ENCODE data around the gene SAC3D1. TPM values are rescaled to one million over a fixed set of nuclear protein-coding genes. Genes with fewer than 3 reads are reported as not detected.

Gene SAC3D1
- total RNA-seq, 1 experiment from 2014 or later, result 61.0 TPM

DNA sequence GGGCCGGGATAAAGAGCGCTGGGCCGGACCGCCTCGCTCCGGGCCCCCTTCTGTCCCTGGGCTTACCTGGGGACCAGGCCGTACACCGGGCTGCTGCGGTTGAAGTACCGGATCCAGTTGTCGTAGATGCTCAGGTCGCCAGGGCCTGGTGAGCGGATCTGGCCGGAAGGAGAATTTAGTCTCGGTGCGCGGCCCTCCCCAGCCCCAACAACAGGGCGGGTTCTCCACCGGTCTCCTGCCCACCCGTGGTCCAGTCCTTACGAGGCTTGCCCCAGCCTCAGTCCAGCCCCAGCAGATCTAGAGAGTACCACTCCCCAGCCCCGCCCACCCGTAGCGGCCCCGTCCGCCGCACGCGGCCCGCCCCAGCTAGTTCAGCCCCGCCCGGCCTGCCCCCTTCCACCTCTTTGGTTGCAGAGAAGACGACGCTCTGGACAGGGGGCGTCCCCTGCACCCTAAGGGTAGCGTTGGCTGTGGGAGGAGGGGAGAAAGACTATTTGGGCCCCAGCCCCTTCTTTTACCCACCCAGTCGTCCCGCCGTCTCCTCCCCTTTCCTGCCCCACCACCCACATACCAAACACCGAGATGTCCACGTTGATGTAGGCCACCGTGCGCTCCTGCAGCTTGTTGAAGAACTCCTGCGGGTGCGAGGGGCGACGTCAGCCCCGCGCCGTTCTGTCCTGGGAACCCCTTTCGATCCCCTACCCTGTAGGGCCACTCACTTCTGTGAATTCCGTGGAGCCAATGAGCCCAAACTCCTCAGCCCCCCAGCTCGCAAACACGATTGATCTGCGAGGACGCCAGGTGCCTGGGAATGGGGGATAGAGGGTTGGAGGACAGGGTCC is 6.8 kb downstream of the SAC3D1 start:
- H3K27ac ChIP-seq (ENCODE audit: low read length), result no peak overlapping the region
- H3K4me1 ChIP-seq (ENCODE audit: insufficient read depth, low read length), result peaks cover 18% of the 10 kb centered on the region
- BruUV-seq (replicated peaks), result no TSS peak
- TF ChIP-seq CTCF (conservative IDR thresholded peaks at IDR 0.05; ENCODE audit: low read depth, low read length) (no peak), EZH2phosphoT487 (IDR thresholded peaks at IDR 0.05; ENCODE audit: borderline replicate concordance, low read length) (no peak), EZH2 (IDR thresholded peaks at IDR 0.05; ENCODE audit: low read length, unreplicated experiment) (no peak)
- H3F3A ChIP-seq (ENCODE audit: low read length, unreplicated experiment), result no peaks in the 10 kb centered on the region
- no peak for ATAC-seq
- peaks cover 5% of the 10 kb centered on the region; the same call in 1 of the 2 replicates for H4K20me1 ChIP-seq (ENCODE audit: low read length)
- CTCF ChIA-PET, result no interaction called here
- no peak overlapping the region for H2AFZ ChIP-seq (ENCODE audit: low read length)
- H3K9me3 ChIP-seq (ENCODE audit: low read length), result no peaks in the 10 kb centered on the region
- H3K4me2 ChIP-seq (ENCODE audit: low read length), result no peak overlapping the region
- H3K27me3 ChIP-seq (ENCODE audit: low read length), result no peaks in the 10 kb centered on the region
- H3K79me2 ChIP-seq (ENCODE audit: low read length), result peaks cover 19% of the 10 kb centered on the region
- DNase-seq, result no peak
- intact Hi-C loops (cut with micrococcal nuclease), result no loop called here
- no peak overlapping the region for H3K4me3 ChIP-seq (ENCODE audit: low read length)
- no peak overlapping the region for H3K9ac ChIP-seq (ENCODE audit: low read length)
- H3K9me2 ChIP-seq (replicated peaks; ENCODE audit: low read length), result no peaks in the 10 kb centered on the region
- peaks cover 16% of the 10 kb centered on the region for H3K36me3 ChIP-seq (ENCODE audit: low read depth, low read length)
- POLR2A ChIA-PET (ENCODE audit: unreplicated experiment), result no interaction called here

DNA sequence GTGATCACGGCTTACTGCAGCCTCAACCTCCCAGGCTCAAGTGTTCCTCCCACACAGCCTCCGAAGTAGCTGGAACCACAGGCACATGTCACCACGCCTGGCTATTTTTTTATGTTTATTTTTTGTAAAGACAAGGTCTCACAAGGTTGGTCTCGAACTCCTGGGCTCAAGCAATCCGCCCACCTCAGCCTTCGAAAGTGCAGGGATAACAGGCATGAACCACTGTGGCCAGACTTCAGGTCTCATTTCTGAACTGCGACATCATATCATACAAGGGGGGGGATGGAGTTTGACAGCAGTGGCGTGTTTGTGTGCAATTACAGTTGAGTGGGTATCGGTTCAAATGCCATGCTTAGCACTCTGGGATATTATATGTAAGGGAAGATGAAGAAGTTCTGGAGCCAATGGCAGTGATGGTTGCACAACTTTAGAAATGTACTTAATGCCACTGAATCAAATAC is 10.4 kb downstream of the SAC3D1 start:
- H2AFZ ChIP-seq (ENCODE audit: low read length), result no peak overlapping the region
- H3F3A ChIP-seq (ENCODE audit: low read length, unreplicated experiment), result no peaks in the 10 kb centered on the region
- TF ChIP-seq EZH2phosphoT487 (IDR thresholded peaks at IDR 0.05; ENCODE audit: borderline replicate concordance, low read length), result no peak
- no peak for TF ChIP-seq CTCF (conservative IDR thresholded peaks at IDR 0.05; ENCODE audit: low read depth, low read length)
- no peak for TF ChIP-seq EZH2 (IDR thresholded peaks at IDR 0.05; ENCODE audit: low read length, unreplicated experiment)
- ChIA-PET CTCF (no interaction called here), POLR2A (ENCODE audit: unreplicated experiment) (no interaction called here)
- H3K9me2 ChIP-seq (replicated peaks; ENCODE audit: low read length), result no peaks in the 10 kb centered on the region
- no peak overlapping the region for H3K4me2 ChIP-seq (ENCODE audit: low read length)
- H3K27me3 ChIP-seq (ENCODE audit: low read length), result no peaks in the 10 kb centered on the region
- no peak overlapping the region for H3K27ac ChIP-seq (ENCODE audit: low read length)
- DNase-seq, result no peak
- no peaks in the 10 kb centered on the region for H4K20me1 ChIP-seq (ENCODE audit: low read length)
- BruUV-seq (replicated peaks), result no TSS peak
- ATAC-seq, result no peak
- no peaks in the 10 kb centered on the region for H3K9me3 ChIP-seq (ENCODE audit: low read length)
- no peak overlapping the region for H3K9ac ChIP-seq (ENCODE audit: low read length)
- H3K4me3 ChIP-seq (ENCODE audit: low read length), result no peak overlapping the region
- H3K36me3 ChIP-seq (ENCODE audit: low read depth, low read length), result no peaks in the 10 kb centered on the region
- intact Hi-C loops (cut with micrococcal nuclease), result no loop called here
- no peaks in the 10 kb centered on the region for H3K79me2 ChIP-seq (ENCODE audit: low read length)
- no peaks in the 10 kb centered on the region for H3K4me1 ChIP-seq (ENCODE audit: insufficient read depth, low read length)

- H3K79me2 ChIP-seq (ENCODE audit: low read length), result no peaks in the 10 kb centered on the region
- no peaks in the 10 kb centered on the region for H3K36me3 ChIP-seq (ENCODE audit: low read depth, low read length)
- H3K4me1 ChIP-seq (ENCODE audit: insufficient read depth, low read length), result no peaks in the 10 kb centered on the region
- no peaks in the 10 kb centered on the region for H3K9me3 ChIP-seq (ENCODE audit: low read length)
- H3K9ac ChIP-seq (ENCODE audit: low read length), result no peak overlapping the region
- ATAC-seq (no peak), DNase-seq (no peak)
- TF ChIP-seq EZH2 (IDR thresholded peaks at IDR 0.05; ENCODE audit: low read length, unreplicated experiment) (no peak), CTCF (conservative IDR thresholded peaks at IDR 0.05; ENCODE audit: low read depth, low read length) (no peak)
- ChIA-PET CTCF (no interaction called here), POLR2A (ENCODE audit: unreplicated experiment) (no interaction called here)
- BruUV-seq (replicated peaks), result no TSS peak
- H3K4me2 ChIP-seq (ENCODE audit: low read length), result no peak overlapping the region
- no peaks in the 10 kb centered on the region for H4K20me1 ChIP-seq (ENCODE audit: low read length)
- no peaks in the 10 kb centered on the region for H3K27me3 ChIP-seq (ENCODE audit: low read length)
- no peak overlapping the region for H3K4me3 ChIP-seq (ENCODE audit: low read length)
- no peaks in the 10 kb centered on the region for H3F3A ChIP-seq (ENCODE audit: low read length, unreplicated experiment)
- H3K27ac ChIP-seq (ENCODE audit: low read length), result no peak overlapping the region
- H3K9me2 ChIP-seq (replicated peaks; ENCODE audit: low read length), result no peaks in the 10 kb centered on the region
- H2AFZ ChIP-seq (ENCODE audit: low read length), result no peak overlapping the region
- intact Hi-C loops (cut with micrococcal nuclease), result no loop called here
Observed at GRCh38 chr11:65053827-65054508, 13.0 kb downstream of the SAC3D1 start.
